K562 (cell line): ENCODE measurements around the gene MACROD2. TPM values are rescaled to one million over a fixed set of nuclear protein-coding genes. Genes with fewer than 3 reads are reported as not detected.

ENCODE experiments used
- ATAC-seq: fragments of 200-7000 bp; cut with Tn5 transposase; 3 replicates; pipeline ENCODE4 v1.9.1; 2020; ENCODE audit warnings: moderate library complexity
- BruUV-seq: library from RNA; stranded (reverse); fragments of 400-500 nt; replicated peaks from 2 replicates; lab custom pipeline; 2021; lab: Mats Ljungman, UMichigan
- CTCF ChIA-PET: fragments of 300-600 bp; formaldehyde crosslinking; extraction: SDS; loops from one replicate; lab custom pipeline; 2021; ENCODE audit warnings: low intra/inter-chr PET ratio; lab: Yijun Ruan, JAX
- POLR2A ChIA-PET: fragments of 300-600, 350-650 bp; sonication (Branson Sonifier 250); formaldehyde crosslinking; extraction: SDS; loops from one replicate; lab custom pipeline; 2021; ENCODE audit warnings: antibody characterized with exemption, inconsistent platforms; lab: Yijun Ruan, JAX
- DNase-seq, 4 experiments: peaks; one replicate each; pipeline versions ENCODE4 v3.0.0 to v3.0.0-alpha.2; 2011 to 2018; ENCODE audit warnings: low spot score in 3 of 4, mixed read lengths in 3 of 4; ENCODE audit errors: extremely low read depth in 1 of 4
- FAIRE-seq: peaks from 2 replicates; lab custom pipeline; 2011; peaks lifted over from hg19 to GRCh38; lab: Jason Lieb, UNC
- H2AFZ ChIP-seq: 2 replicates; pipeline ENCODE4 v1.6.0; 2011; ENCODE audit warnings: low read depth, low read length, control low read depth, inconsistent platforms
- H3K27ac ChIP-seq: fragments of 200-600 bp; 3 replicates; pipeline ENCODE4 v1.8.0; 2011; ENCODE audit warnings: low read depth, mild to moderate bottlenecking, control low read depth, inconsistent platforms, low read length, moderate library complexity, mixed read lengths; ENCODE audit errors: extremely low read depth
- H3K27me3 ChIP-seq, 2 experiments: fragments of 300-600 bp in 1 of 2; 2 replicates in 1 of 2; 3 replicates in 1 of 2; pipeline versions ENCODE4 v1.6.0 to v1.8.0; 2011; ENCODE audit warnings: inconsistent platforms in 2 of 2, low read length in 2 of 2, mild to moderate bottlenecking in 1 of 2, mixed read lengths in 1 of 2, moderate library complexity in 1 of 2; ENCODE audit not compliant: control insufficient read depth in 2 of 2, insufficient read depth in 2 of 2
- H3K36me3 ChIP-seq: fragments of 300-600 bp; 3 replicates; pipeline ENCODE4 v1.8.0; 2011; ENCODE audit warnings: mild to moderate bottlenecking, low read length, inconsistent platforms; ENCODE audit not compliant: control insufficient read depth, insufficient read depth
- H3K4me1 ChIP-seq, 2 experiments: fragments of 200-600 bp in 1 of 2; replicated peaks in 1 of 2; 2 replicates in 1 of 2; 3 replicates in 1 of 2; pipeline versions ENCODE4 v1.5.1 to v1.8.0; 2011; ENCODE audit warnings: inconsistent platforms in 2 of 2, low read length in 2 of 2, mild to moderate bottlenecking in 1 of 2, mixed read lengths in 1 of 2, moderate library complexity in 1 of 2; ENCODE audit not compliant: control insufficient read depth in 2 of 2, insufficient read depth in 2 of 2
- H3K4me2 ChIP-seq: 2 replicates; pipeline ENCODE4 v1.6.1; 2011; ENCODE audit warnings: low read length, control low read depth, inconsistent platforms, mixed read lengths; ENCODE audit not compliant: insufficient read depth
- H3K4me3 ChIP-seq: fragments of 200-600 bp; sonication (generic), shearing (Covaris generic); 2 replicates; pipeline ENCODE4 v1.5.1; 2016; ENCODE audit warnings: control low read depth, inconsistent platforms
- H3K79me2 ChIP-seq: fragments of 200-600 bp; 3 replicates; pipeline ENCODE4 v1.8.0; 2011; ENCODE audit warnings: low read length, inconsistent platforms; ENCODE audit not compliant: control insufficient read depth, insufficient read depth
- H3K9ac ChIP-seq, 2 experiments: 2 replicates each; pipeline versions ENCODE4 v1.6.0 to v1.6.1; 2011; ENCODE audit warnings: low read depth in 2 of 2, low read length in 2 of 2, control low read depth in 1 of 2, inconsistent platforms in 1 of 2, mild to moderate bottlenecking in 1 of 2, mixed read lengths in 1 of 2; ENCODE audit not compliant: insufficient read depth in 1 of 2
- H3K9me1 ChIP-seq: one replicate; pipeline ENCODE4 v1.6.0; 2011; ENCODE audit warnings: inconsistent platforms, mild to moderate bottlenecking, low read length, moderate library complexity; ENCODE audit not compliant: control insufficient read depth, insufficient read depth
- H3K9me3 ChIP-seq: replicated peaks from 2 replicates; pipeline ENCODE4 v1.5.1; 2011; ENCODE audit warnings: low read depth, low read length, inconsistent platforms; ENCODE audit not compliant: control insufficient read depth, insufficient read depth
- H4K20me1 ChIP-seq: replicated peaks from 2 replicates; pipeline ENCODE4 v1.6.1; 2011; ENCODE audit warnings: low read length, inconsistent platforms, mixed read lengths; ENCODE audit not compliant: control insufficient read depth, insufficient read depth
- HNRNPK ChIP-seq: fragments of 200-400 bp; formaldehyde crosslinking; IDR thresholded peaks from one replicate; pipeline ENCODE4 v1.6.1; 2018; ENCODE audit warnings: mild to moderate bottlenecking, low read depth, low read length; ENCODE audit not compliant: poor library complexity, severe bottlenecking
- ZNF165 ChIP-seq: fragments of 250-450 bp; sonication (Bioruptor Pico); IDR thresholded peaks from 2 replicates; pipeline ENCODE4 v1.4.0; 2020; ENCODE audit warnings: borderline replicate concordance
- ZNF316 ChIP-seq: fragments of 450-650 bp; IDR thresholded peaks from 2 replicates; pipeline ENCODE4 v1.6.1; 2016
- WGBS: fragments of 100-300 bp; shearing (Covaris generic); methylation state at CpG from one replicate; pipeline ENCODE4 v1.1.6; 2016; ENCODE audit warnings: low coverage, mixed read lengths; ENCODE audit not compliant: insufficient coverage; ENCODE audit errors: missing lambda C conversion rate; 5-methylcytosine and 5-hydroxymethylcytosine counted together
- in situ Hi-C: fragments of 300-500 bp; cut with MboI; formaldehyde crosslinking; loops from 4 replicates; pipeline ENCODE4 v1.15.0; 2018; ENCODE audit warnings: inconsistent platforms, mixed read lengths
- intact Hi-C: fragments of 100-400 bp; cut with micrococcal nuclease; formaldehyde crosslinking; loops from 2 replicates; pipeline ENCODE4 v1.14.2; 2022
- polyA plus RNA-seq, 8 experiments: library from polyadenylated mRNA; depleted of rRNA in 4 of 8; stranded (reverse) in 5 of 8; unstranded in 3 of 8; fragments of >200 nt; fragmentation: Nextera tagmentation in 2 of 8; fragmentation: Illumina TruSeq in 1 of 8; extraction: Ambion mirVana in 2 of 8; extraction: Trizol in 1 of 8; gene quantifications; 2 replicates each; pipeline versions ENCODE4 v1.2.1 to v1.2.3, GENCODE V29; 2011 to 2014; ENCODE audit warnings: inconsistent platforms in 1 of 8, missing spikeins in 1 of 8
- total RNA-seq, 7 experiments: library from RNA; depleted of rRNA in 6 of 7; stranded (reverse); fragments of >200 nt in 6 of 7; fragmentation: Illumina TruSeq in 2 of 7; extraction: Trizol in 2 of 7; gene quantifications; 2 replicates each; pipeline versions ENCODE4 v1.2.1 to v1.2.3, GENCODE V29; 2011 to 2021; ENCODE audit warnings: low replicate concordance in 1 of 7
- TF ChIP-seq, protein P1 (sequence below), 2 experiments: fragments of 450-650 bp; IDR thresholded peaks; 2 replicates each; pipeline ENCODE4 v1.6.1; 2018; ENCODE audit warnings: mild to moderate bottlenecking in 2 of 2, low read depth in 1 of 2; ENCODE audit not compliant: partially characterized antibody in 2 of 2
- TF ChIP-seq, protein P2 (sequence below): fragments of 250-450 bp; sonication (Bioruptor Pico); IDR thresholded peaks from 2 replicates; pipeline ENCODE4 v1.4.0; 2020; ENCODE audit warnings: mild to moderate bottlenecking, moderate library complexity, borderline replicate concordance

Gene MACROD2
- total and polyA plus RNA-seq, 9 of the 15 experiments (the other 6 are each of a cell fraction or from before 2014, with no cell fraction given) = not detected

GRCh38 chr20:15455279-15455678, 1460.0 kb downstream of the MACROD2 start:
- H3K36me3 ChIP-seq = no peaks in the 10 kb centered on the region
- BruUV-seq = no TSS peak
- no peaks in the 10 kb centered on the region for H3K9me3 ChIP-seq
- CTCF ChIA-PET = no interaction called here
- FAIRE-seq = no peak
- intact Hi-C loops (no loop called here), in situ Hi-C loops (no loop called here)
- H3K27ac ChIP-seq = no peak overlapping the region
- DNase-seq = no peak
- H3K4me2 ChIP-seq = no peak overlapping the region
- H3K79me2 ChIP-seq = no peaks in the 10 kb centered on the region
- no peak for ATAC-seq
- no peak overlapping the region for H3K4me3 ChIP-seq
- no peaks in the 10 kb centered on the region for H4K20me1 ChIP-seq
- H2AFZ ChIP-seq = no peak overlapping the region
- TF ChIP-seq, protein P1, sequence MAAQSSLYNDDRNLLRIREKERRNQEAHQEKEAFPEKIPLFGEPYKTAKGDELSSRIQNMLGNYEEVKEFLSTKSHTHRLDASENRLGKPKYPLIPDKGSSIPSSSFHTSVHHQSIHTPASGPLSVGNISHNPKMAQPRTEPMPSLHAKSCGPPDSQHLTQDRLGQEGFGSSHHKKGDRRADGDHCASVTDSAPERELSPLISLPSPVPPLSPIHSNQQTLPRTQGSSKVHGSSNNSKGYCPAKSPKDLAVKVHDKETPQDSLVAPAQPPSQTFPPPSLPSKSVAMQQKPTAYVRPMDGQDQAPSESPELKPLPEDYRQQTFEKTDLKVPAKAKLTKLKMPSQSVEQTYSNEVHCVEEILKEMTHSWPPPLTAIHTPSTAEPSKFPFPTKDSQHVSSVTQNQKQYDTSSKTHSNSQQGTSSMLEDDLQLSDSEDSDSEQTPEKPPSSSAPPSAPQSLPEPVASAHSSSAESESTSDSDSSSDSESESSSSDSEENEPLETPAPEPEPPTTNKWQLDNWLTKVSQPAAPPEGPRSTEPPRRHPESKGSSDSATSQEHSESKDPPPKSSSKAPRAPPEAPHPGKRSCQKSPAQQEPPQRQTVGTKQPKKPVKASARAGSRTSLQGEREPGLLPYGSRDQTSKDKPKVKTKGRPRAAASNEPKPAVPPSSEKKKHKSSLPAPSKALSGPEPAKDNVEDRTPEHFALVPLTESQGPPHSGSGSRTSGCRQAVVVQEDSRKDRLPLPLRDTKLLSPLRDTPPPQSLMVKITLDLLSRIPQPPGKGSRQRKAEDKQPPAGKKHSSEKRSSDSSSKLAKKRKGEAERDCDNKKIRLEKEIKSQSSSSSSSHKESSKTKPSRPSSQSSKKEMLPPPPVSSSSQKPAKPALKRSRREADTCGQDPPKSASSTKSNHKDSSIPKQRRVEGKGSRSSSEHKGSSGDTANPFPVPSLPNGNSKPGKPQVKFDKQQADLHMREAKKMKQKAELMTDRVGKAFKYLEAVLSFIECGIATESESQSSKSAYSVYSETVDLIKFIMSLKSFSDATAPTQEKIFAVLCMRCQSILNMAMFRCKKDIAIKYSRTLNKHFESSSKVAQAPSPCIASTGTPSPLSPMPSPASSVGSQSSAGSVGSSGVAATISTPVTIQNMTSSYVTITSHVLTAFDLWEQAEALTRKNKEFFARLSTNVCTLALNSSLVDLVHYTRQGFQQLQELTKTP (IDR thresholded peaks at IDR 0.05; ENCODE audit: low read depth in 1 of 2, partially characterized antibody in 2 of 2) = no peak
- no peak for TF ChIP-seq ZNF316
- TF ChIP-seq, protein P2, sequence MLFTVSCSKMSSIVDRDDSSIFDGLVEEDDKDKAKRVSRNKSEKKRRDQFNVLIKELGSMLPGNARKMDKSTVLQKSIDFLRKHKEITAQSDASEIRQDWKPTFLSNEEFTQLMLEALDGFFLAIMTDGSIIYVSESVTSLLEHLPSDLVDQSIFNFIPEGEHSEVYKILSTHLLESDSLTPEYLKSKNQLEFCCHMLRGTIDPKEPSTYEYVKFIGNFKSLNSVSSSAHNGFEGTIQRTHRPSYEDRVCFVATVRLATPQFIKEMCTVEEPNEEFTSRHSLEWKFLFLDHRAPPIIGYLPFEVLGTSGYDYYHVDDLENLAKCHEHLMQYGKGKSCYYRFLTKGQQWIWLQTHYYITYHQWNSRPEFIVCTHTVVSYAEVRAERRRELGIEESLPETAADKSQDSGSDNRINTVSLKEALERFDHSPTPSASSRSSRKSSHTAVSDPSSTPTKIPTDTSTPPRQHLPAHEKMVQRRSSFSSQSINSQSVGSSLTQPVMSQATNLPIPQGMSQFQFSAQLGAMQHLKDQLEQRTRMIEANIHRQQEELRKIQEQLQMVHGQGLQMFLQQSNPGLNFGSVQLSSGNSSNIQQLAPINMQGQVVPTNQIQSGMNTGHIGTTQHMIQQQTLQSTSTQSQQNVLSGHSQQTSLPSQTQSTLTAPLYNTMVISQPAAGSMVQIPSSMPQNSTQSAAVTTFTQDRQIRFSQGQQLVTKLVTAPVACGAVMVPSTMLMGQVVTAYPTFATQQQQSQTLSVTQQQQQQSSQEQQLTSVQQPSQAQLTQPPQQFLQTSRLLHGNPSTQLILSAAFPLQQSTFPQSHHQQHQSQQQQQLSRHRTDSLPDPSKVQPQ (CRISPR knock-in tag) = no peak
- no peak for TF ChIP-seq HNRNPK
- no peak for TF ChIP-seq ZNF165 (CRISPR knock-in tag)
- H3K9me1 ChIP-seq = no peaks in the 10 kb centered on the region
- POLR2A ChIA-PET = no interaction called here
- no peaks in the 10 kb centered on the region for H3K27me3 ChIP-seq
- H3K9ac ChIP-seq = no peak overlapping the region
- H3K4me1 ChIP-seq = no peaks in the 10 kb centered on the region
- 0% methylated on average over 4 of the region's 4 CpGs for WGBS
